HK-2 (cell line): Measurements from ENCODE around the gene SMG6.
A peak's percentile ranks its signal among the peaks of the same experiment; 100 is the strongest.
"Not testable (repeated sequence)": the region's sequence is repeated elsewhere in the genome, so short reads cannot be mapped to it uniquely, and the experiment has no call there.

Experiments used
- DNase-seq: peaks from one replicate; pipeline ENCODE4 v3.0.0-alpha.2; 2018; ENCODE audit not compliant: unreplicated experiment

SMG6 gene

DNA sequence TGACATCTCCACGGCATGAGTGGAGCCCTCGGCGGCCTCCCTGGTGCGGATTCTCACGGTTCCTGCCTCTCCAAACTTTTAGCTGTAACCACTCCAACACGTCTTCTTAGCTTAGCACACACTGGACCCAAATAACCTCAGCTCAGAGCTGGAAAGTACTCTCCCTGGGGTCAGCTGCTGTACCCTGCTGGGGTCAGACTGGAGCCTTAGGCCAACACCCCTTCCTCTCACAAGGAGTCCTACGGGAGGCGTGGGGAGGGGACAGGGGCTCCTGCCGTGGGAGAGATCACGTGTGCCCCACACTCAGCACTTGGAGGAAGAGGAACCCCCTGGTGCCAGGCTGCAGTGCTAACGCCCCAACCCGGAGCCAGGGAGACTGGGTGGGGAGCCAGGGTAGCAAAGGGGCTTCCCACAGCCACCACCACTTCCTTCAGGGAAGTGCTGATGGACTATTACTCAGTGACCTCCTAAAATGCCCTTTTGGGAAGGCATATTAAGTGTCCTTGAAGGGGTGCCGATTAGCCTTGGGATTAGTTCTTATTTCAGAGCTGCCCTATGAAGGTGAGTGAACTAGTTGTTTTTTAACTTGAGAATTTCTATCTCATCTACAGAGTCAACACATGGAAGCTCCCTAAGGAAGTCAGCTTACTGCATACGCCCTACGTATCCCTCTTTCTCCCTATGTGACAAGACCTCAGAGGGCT lies 124.6 kb downstream of the SMG6 start:
- DNase-seq = no peak

- no peak for DNase-seq
These were observed 126.3 kb downstream of the SMG6 start for GRCh38 chr17:2177235-2177811.

GRCh38 chr17:2176499-2177169 lies 127.0 kb downstream of the SMG6 start:
- DNase-seq = no peak

DNA sequence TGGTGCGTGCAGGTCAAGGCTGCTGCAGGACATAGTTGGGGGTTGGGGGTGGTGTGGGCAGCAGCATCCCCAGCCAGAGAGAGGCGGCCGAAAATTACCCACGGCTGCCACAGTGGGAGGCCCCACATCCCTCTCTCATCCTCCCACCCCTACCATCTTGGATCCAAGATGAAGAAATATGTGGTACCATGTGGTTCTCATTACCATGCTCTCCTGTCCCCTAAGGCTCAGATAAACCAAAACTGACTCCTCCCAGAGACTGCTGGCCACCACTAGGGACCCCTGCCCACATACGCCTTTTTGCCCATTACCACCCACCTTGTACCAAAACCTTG lies 128.3 kb downstream of the SMG6 start:
- no peak for DNase-seq

- DNase-seq = no peak
These were observed 128.9 kb downstream of the SMG6 start for GRCh38 chr17:2174468-2175293.

GRCh38 chr17:2174014-2174413 lies 129.6 kb downstream of the SMG6 start:
- no peak for DNase-seq

- DNase-seq = no peak
These were observed 130.6 kb downstream of the SMG6 start for GRCh38 chr17:2172999-2173398.

DNA sequence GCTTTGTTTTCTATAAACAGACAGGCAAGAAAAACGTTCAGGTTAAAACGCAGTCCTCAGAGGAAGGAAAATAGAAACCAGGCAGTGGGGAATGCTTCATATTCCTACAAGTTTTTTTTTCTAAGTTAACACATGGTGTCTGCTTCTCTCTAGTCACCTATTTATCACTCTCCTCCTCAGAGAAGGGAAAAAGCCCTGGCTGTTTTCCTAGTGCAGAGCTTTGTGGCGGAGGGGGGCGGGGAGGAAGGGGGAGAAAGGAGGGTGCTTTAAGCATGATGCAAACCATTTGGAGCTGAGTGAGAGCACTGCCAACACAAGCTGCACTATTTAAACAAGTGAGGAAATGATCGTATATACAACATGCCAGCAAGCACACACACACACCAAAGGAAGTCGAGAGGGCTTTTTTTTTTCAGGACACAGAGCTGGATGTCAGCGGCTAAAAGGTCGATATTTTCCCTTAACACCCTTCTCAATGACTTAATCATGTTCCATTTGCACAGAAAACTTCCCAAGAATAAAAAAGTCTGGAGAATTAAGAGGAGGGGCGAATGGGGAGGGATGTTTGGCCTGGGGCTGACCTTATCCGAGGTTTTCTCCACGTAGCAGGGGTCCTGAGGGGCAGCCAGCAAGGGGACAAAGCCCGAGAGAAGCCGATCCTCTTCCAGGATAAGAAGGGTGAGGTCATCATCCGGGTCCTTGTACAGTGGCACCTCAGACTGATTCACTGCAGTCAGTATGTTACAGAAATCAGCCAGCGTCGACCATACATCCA lies 131.3 kb downstream of the SMG6 start:
- DNase-seq = peak; percentile 59

- DNase-seq = no peak
These were observed 131.9 kb downstream of the SMG6 start for GRCh38 chr17:2171702-2172076.

DNA sequence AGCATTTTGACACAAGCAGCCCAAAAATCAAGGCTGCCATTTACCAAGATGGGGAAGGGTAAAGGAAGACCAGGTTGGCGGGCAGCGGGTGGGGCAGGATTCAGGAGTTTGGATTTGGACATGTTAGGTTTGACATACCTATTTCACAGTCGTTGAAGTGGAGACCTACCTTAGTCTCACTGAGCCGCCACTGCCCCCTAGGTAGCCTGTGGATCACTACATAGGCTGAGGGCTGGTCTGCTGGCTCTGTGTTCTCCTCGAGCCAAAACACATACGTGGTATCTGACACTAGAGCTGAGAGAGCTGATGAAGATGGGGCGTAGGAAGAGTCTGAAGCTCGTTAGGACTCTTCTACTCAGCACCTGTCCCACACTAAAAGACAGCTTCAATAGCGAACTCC lies 133.6 kb downstream of the SMG6 start:
- DNase-seq = no peak

DNA sequence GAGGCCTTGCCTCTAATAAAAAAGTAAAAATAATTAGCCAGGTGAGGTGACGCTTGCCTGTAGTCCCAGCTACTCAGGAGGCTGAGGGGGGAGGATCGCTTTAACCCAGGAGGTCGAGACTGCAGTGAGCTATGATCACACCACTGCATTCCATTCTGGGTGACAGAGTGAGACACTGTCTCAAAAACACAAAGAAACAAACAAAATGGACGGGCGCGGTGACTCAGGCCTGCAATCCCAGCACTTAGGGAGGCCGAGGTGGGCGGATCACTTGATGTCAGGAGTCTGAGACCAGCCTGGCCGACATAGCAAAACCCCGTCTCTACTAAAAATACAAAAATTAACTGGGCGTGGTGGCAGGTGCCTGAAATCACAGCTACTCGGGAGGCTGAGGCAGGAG lies 137.9 kb downstream of the SMG6 start:
- not testable (repeated sequence) for DNase-seq

- no peak for DNase-seq
These were observed 145.2 kb downstream of the SMG6 start for GRCh38 chr17:2158396-2158780.

DNA sequence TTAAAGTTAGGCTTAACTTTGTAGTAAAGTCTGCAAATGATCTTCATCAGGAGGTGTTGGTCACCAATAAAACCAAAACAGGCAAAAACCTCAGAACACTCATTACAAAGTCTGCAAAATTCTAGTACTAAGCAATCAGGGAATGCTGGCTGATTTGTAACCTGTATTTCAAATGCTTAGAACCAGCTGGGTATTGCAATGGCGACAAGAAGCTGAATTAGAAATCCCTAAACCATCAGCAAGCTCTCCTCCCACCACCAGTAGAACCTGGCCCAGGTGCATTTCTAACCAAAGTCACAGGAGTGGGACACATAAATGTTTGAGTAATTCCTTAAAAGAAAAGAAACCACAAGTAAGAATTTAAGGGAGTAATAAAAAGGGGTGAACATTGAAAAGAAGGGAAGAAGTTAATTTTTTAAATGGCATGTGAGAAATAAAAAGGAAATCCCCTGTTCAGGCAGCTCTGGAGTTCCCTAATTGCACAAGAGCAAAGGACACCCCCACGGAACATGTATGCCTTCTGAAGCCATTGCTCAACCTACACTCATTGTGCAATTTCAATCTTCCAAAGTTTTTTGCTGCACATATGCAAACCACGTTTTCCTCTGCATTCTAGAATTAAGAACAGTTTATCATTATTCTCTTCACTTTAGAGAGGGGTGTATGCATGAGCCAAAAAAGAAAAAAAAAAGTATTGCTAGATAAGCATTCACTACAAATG lies 145.8 kb downstream of the SMG6 start:
- no peak for DNase-seq

DNA sequence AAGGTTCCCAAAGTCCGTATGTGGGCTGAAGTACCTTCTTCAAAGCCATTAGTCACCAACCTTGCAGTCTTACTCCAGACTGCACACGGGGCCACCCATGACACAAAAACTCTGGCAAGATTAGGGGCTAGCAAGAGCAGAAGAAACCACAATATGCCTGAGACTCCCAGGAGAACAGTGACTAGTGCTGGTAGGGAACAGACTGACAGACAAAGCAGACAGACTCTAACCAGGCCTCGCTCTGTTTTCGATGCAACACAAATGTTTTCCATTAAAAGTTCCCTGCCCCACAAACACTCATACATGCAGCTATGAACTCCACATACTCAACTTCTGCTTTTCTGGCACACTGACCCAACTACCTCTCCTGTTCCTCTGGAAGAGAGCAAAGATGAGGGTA lies 146.5 kb downstream of the SMG6 start:
- DNase-seq = no peak

- DNase-seq = no peak
These were observed 146.9 kb downstream of the SMG6 start for GRCh38 chr17:2156666-2157065.

DNA sequence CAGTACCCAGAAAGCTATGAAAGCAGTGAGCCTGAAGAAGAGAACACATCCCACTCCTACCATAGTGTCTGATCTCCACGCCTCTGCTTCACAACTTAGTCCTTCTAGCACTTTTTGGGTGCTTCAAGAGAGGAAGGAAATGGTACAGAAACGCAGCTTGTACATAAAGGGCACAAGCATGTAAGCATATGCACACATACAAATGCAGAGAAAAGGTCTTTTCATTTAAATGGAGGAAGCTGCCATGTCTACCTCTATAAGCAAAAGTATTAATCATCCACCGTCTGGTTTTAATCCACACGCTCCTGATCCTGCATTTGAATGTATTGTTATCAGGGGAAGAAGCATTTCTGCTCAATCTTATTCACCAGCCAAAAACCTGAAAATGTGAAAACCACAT lies 148.0 kb downstream of the SMG6 start:
- no peak for DNase-seq

- no peak for DNase-seq
These were observed 152.1 kb downstream of the SMG6 start for GRCh38 chr17:2151358-2152033.

DNA sequence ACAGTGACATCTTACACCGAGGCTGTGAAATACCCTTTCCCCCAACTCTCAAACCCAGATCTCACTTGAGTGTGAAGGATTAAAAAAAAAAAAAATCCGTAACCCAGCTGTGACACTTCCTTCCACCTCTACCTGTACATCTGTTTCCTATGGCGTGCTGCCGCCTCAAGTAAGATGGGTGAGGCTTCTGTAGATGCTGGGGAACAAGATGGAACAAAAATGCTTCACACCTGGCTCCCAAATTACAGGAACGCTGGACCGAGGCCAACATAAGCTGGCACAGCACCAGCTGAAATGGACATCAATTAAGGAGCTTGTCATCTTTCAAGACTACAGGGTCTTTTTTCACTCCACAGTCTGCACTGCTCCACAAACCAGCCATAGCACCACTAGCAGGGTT lies 152.8 kb downstream of the SMG6 start:
- no peak for DNase-seq

DNA sequence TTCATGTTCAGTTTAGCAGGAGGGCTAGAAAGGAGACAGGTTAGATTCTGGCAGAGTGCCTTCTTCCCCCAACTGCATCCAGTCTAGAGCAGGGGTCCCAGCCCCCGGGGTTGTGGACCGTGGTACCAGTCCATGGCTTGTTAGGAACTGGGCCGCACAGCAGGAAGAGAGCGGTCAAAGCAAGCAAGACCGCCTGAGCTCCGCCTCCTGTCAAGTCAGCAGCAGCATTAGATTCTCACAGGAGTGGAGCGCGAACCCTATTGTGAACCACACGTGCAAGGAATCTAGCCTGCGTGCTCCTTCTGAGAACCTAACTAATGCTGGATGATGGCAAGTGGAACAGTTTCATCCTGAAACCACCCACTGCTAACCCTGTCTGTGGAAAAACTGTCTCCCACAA lies 153.7 kb downstream of the SMG6 start:
- DNase-seq = no peak

- DNase-seq = no peak
These were observed 157.3 kb downstream of the SMG6 start for GRCh38 chr17:2146132-2146871.
